Measurements from ENCODE around the gene AGAP1. TPM values are rescaled to one million over a fixed set of nuclear protein-coding genes. Genes with fewer than 3 reads are reported as not detected.

The AGAP1 gene
- total RNA-seq, 6 experiments from 2014 or later, result 14.1 to 16.0 (median 15.1) TPM

DNA sequence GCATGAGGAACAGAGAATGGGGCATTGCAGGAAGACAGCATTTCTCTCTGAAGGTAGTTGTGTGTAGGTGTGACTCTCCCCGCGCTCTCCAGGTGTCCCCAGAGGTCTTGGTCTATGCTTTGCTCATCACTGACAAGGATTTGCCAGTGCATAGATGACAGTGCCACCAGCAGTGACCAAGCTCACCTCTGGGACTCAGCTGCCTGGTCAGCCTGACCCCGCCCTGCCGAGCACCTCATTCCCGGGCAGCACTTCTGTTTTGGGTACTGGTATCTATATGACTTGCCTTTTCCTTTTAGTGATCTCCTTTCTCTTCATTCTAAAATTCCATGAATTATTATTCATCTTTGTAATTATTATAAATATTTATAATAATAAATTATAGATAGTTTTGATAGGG is 615.2 kb downstream of the AGAP1 start:
- H3K27me3 Mint-ChIP-seq (ENCODE audit: insufficient read depth), result no peaks in the 10 kb centered on the region
- peaks cover 12% of the 10 kb centered on the region for H3K36me3 Mint-ChIP-seq (ENCODE audit: low read depth)
- DNase-seq, result no peak
- H3K9me3 Mint-ChIP-seq, result peaks cover 52% of the 10 kb centered on the region
- TF ChIP-seq, protein P1, sequence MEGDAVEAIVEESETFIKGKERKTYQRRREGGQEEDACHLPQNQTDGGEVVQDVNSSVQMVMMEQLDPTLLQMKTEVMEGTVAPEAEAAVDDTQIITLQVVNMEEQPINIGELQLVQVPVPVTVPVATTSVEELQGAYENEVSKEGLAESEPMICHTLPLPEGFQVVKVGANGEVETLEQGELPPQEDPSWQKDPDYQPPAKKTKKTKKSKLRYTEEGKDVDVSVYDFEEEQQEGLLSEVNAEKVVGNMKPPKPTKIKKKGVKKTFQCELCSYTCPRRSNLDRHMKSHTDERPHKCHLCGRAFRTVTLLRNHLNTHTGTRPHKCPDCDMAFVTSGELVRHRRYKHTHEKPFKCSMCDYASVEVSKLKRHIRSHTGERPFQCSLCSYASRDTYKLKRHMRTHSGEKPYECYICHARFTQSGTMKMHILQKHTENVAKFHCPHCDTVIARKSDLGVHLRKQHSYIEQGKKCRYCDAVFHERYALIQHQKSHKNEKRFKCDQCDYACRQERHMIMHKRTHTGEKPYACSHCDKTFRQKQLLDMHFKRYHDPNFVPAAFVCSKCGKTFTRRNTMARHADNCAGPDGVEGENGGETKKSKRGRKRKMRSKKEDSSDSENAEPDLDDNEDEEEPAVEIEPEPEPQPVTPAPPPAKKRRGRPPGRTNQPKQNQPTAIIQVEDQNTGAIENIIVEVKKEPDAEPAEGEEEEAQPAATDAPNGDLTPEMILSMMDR (IDR thresholded peaks at IDR 0.05), result no peak
- H3K4me1 Mint-ChIP-seq (ENCODE audit: low read depth), result no peaks in the 10 kb centered on the region
- no peak overlapping the region for H3K27ac Mint-ChIP-seq
- H3K4me3 Mint-ChIP-seq, result no peak overlapping the region

DNA sequence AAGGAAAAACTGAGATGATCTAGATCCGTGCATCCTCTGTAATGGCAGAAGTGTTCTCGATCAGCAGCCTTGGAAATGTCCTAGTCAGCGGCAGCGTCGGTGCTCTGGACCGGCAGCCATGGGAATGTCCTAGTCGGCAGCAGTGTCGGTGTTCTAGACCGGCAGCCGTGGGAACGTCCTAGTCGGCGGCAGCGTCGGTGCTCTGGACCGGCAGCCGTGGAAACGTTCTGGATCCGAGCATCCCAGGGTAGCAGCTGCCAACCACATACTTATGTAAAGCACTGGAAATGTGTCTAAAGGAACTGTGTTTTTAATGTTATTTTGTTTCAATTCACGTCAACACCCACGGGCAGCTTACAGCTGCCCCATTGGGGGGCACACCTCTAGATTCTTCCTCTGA is 615.6 kb downstream of the AGAP1 start:
- H3K36me3 Mint-ChIP-seq (ENCODE audit: low read depth), result peaks cover 12% of the 10 kb centered on the region
- H3K4me1 Mint-ChIP-seq (ENCODE audit: low read depth), result no peaks in the 10 kb centered on the region
- TF ChIP-seq, protein P1 (IDR thresholded peaks at IDR 0.05), result no peak
- no peaks in the 10 kb centered on the region for H3K27me3 Mint-ChIP-seq (ENCODE audit: insufficient read depth)
- H3K27ac Mint-ChIP-seq, result no peak overlapping the region
- peaks cover 53% of the 10 kb centered on the region for H3K9me3 Mint-ChIP-seq
- H3K4me3 Mint-ChIP-seq, result no peak overlapping the region
- no peak for DNase-seq

DNA sequence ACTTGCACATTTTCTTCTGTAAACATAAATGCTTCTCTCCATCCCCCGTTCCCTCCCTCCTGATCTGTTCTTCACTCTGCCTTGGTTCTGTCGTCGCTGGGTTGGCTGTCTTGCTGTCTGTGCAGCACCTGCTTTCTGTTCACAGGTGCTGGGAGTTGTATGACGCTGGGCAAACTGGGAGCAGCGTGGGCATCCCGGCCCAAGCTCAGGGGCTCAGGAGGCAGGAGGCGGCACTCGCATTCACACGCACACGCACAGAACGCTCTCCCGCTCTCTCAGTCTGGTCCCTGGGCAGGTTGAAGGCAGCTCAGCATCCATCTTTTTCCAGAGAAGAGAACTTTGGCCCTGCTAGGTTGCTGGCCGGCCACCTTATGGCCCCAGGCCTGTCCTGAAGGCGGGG is 618.6 kb downstream of the AGAP1 start:
- no peak for DNase-seq
- TF ChIP-seq, protein P1 (IDR thresholded peaks at IDR 0.05), result no peak
- no peak overlapping the region for H3K27ac Mint-ChIP-seq
- no peaks in the 10 kb centered on the region for H3K4me1 Mint-ChIP-seq (ENCODE audit: low read depth)
- peaks cover 8% of the 10 kb centered on the region for H3K36me3 Mint-ChIP-seq (ENCODE audit: low read depth)
- no peak overlapping the region for H3K4me3 Mint-ChIP-seq
- H3K9me3 Mint-ChIP-seq, result peaks cover 43% of the 10 kb centered on the region
- no peaks in the 10 kb centered on the region for H3K27me3 Mint-ChIP-seq (ENCODE audit: insufficient read depth)

DNA sequence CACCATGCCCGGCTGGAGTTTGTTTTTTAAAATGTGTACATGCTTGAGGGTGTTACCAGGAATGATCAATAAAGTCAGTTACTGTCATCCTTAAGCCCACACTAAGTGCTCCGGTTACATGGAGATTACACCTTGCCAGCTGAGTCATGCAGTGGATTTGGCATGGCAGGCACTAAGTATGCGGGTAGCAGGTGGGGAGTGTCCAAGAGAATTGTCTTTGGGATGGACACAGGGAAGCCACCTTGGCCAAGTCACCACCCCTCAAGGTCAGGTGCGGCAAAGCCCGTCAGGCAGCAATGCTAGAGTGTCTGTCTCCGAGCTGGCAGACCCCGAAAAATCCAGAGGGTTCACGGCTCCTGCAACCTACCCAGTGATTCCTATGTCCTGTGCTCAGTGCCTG is 619.6 kb downstream of the AGAP1 start:
- Mint-ChIP-seq H3K4me3 (no peak overlapping the region), H3K9me3 (peaks cover 35% of the 10 kb centered on the region)

DNA sequence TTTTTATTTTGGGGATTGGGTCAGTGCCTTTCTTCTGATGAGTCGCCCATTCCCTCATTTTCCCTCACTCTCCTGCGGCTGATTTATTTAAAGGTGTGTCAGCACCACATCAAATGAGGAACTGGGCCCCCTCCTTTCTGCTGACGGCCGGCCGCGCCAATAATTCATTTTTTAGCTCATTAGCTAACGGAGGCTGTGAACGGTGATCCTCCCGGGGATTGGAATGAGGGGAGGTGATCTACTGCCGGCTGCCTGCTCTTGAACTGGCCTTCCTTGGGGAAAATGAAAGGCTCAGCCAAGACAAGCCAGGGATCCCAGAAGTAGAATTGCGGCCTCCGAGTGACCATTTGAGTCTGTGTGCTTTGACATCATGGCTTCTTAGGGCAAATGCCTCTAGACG is 620.1 kb downstream of the AGAP1 start:
- peaks cover 31% of the 10 kb centered on the region for H3K9me3 Mint-ChIP-seq
- no peak for DNase-seq
- H3K27me3 Mint-ChIP-seq (ENCODE audit: insufficient read depth), result no peaks in the 10 kb centered on the region
- TF ChIP-seq, protein P1 (IDR thresholded peaks at IDR 0.05), result no peak
- no peak overlapping the region for H3K27ac Mint-ChIP-seq
- H3K36me3 Mint-ChIP-seq (ENCODE audit: low read depth), result peaks cover 8% of the 10 kb centered on the region
- no peak overlapping the region for H3K4me3 Mint-ChIP-seq
- no peaks in the 10 kb centered on the region for H3K4me1 Mint-ChIP-seq (ENCODE audit: low read depth)

More for the DNA sequence above, 619.6 kb downstream of the AGAP1 start:
- no peak overlapping the region for H3K27ac Mint-ChIP-seq
- TF ChIP-seq, protein P1 (IDR thresholded peaks at IDR 0.05), result no peak
- no peaks in the 10 kb centered on the region for H3K4me1 Mint-ChIP-seq (ENCODE audit: low read depth)
- no peak for DNase-seq
- peaks cover 8% of the 10 kb centered on the region for H3K36me3 Mint-ChIP-seq (ENCODE audit: low read depth)
- H3K27me3 Mint-ChIP-seq (ENCODE audit: insufficient read depth), result no peaks in the 10 kb centered on the region

DNA sequence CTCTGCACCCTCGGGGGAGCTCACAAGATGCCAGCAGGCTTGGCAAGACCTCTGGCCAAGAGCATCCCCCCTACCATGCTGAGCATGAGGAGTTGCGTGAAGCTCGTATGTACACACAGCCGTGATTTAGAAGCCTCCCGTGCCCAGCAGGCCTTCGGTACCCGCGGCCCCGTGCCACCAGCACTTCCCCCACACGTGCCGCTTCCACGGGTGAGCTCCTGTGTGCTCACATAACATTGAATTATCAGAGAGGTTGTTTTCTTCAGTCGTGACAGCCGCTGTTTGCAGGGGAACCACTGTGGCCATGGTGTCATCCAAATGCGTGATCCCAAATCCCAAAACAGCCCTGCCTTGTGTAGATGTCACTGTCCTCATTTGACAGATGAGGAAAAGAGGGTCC is 621.1 kb downstream of the AGAP1 start:
- Mint-ChIP-seq H3K4me3 (no peak overlapping the region), H3K9me3 (peaks cover 25% of the 10 kb centered on the region), H3K27me3 (ENCODE audit: insufficient read depth) (no peaks in the 10 kb centered on the region; the same call in 1 of the 2 replicates), H3K36me3 (ENCODE audit: low read depth) (peaks cover 8% of the 10 kb centered on the region), H3K27ac (no peak overlapping the region), H3K4me1 (ENCODE audit: low read depth) (no peaks in the 10 kb centered on the region)
- no peak for DNase-seq
- TF ChIP-seq, protein P1 (IDR thresholded peaks at IDR 0.05), result no peak

All from HFFc6 (cell line).